H1 (cell line): ENCODE data around the gene POU2AF3. TPM values are rescaled to one million over a fixed set of nuclear protein-coding genes. Genes with fewer than 3 reads are reported as not detected.

Experiments
- CTCF ChIA-PET: fragments of 300-600 bp; sonication (Branson Sonifier 250); formaldehyde crosslinking; loops from one replicate; lab custom pipeline; 2021; ENCODE audit not compliant: partially characterized antibody; lab: Charles Lee
- POLR2A ChIA-PET: fragments of 300-600 bp; sonication (Branson Sonifier 250); formaldehyde crosslinking; loops from one replicate; lab custom pipeline; 2021; ENCODE audit warnings: inconsistent platforms; ENCODE audit not compliant: partially characterized antibody; lab: Charles Lee
- DNase-seq, 2 experiments: peaks; one replicate each; pipeline versions ENCODE4 v3.0.0 to v3.0.0-alpha.2; 2010 to 2022; ENCODE audit warnings: low spot score in 2 of 2, low read depth in 1 of 2, mixed read lengths in 1 of 2
- FAIRE-seq: peaks from 2 replicates; lab custom pipeline; 2011; peaks lifted over from hg19 to GRCh38; lab: Jason Lieb, UNC
- H2AFZ ChIP-seq: 2 replicates; pipeline ENCODE4 v1.8.1; 2012; ENCODE audit warnings: low read length, inconsistent platforms
- H2AK5ac ChIP-seq: 2 replicates; pipeline ENCODE4 v1.6.1; 2013; ENCODE audit warnings: low read depth, low read length
- H2BK120ac ChIP-seq: replicated peaks from 2 replicates; pipeline ENCODE3; 2013; ENCODE audit warnings: low read depth, low read length, inconsistent platforms
- H2BK12ac ChIP-seq: 2 replicates; pipeline ENCODE4 v1.6.1; 2013; ENCODE audit warnings: low read depth, low read length
- H2BK15ac ChIP-seq: 2 replicates; pipeline ENCODE4 v1.6.1; 2013; ENCODE audit warnings: low read length
- H2BK20ac ChIP-seq: 2 replicates; pipeline ENCODE4 v1.6.1; 2013; ENCODE audit warnings: low read length
- H2BK5ac ChIP-seq: 2 replicates; pipeline ENCODE4 v1.6.1; 2013; ENCODE audit warnings: low read depth, low read length
- H3K14ac ChIP-seq: 2 replicates; pipeline ENCODE4 v1.6.1; 2013; ENCODE audit warnings: inconsistent platforms; ENCODE audit not compliant: insufficient read length
- H3K18ac ChIP-seq: 2 replicates; pipeline ENCODE4 v1.6.1; 2013; ENCODE audit warnings: low read length; ENCODE audit errors: extremely low read depth
- H3K23ac ChIP-seq: 2 replicates; pipeline ENCODE4 v1.6.1; 2013; ENCODE audit warnings: inconsistent platforms; ENCODE audit not compliant: insufficient read length
- H3K23me2 ChIP-seq: 2 replicates; pipeline ENCODE4 v1.6.1; 2013; ENCODE audit warnings: low read depth, low read length
- H3K27ac ChIP-seq: 2 replicates; pipeline ENCODE4 v1.6.1; 2011; ENCODE audit warnings: low read depth, low read length, inconsistent platforms
- H3K27me3 ChIP-seq, 4 experiments: replicated peaks in 1 of 4; 1 replicate in 1 of 4; 2 replicates in 3 of 4; pipeline versions ENCODE4 v1.6.1 to v1.8.1; 2011 to 2013; ENCODE audit warnings: low read length in 3 of 4, mild to moderate bottlenecking in 3 of 4, inconsistent platforms in 2 of 4, mixed read lengths in 2 of 4, moderate library complexity in 1 of 4; ENCODE audit not compliant: control insufficient read depth in 3 of 4, insufficient read depth in 3 of 4; ENCODE audit errors: extremely low read depth in 1 of 4
- H3K36me3 ChIP-seq, 4 experiments: 2 replicates each; pipeline versions ENCODE4 v1.6.1 to v1.8.1; 2011 to 2013; ENCODE audit warnings: mild to moderate bottlenecking in 4 of 4, low read length in 3 of 4, moderate library complexity in 2 of 4, control low read depth in 1 of 4, inconsistent platforms in 1 of 4; ENCODE audit not compliant: insufficient read depth in 4 of 4, control insufficient read depth in 2 of 4
- H3K4ac ChIP-seq: replicated peaks from 2 replicates; pipeline ENCODE3; 2013; ENCODE audit warnings: low read length, low read depth, mixed read lengths, inconsistent platforms; ENCODE audit not compliant: insufficient read length
- H3K4me1 ChIP-seq, 4 experiments: replicated peaks in 1 of 4; 1 replicate in 1 of 4; 2 replicates in 3 of 4; pipeline versions ENCODE4 v1.6.1 to v1.8.1; 2011 to 2013; ENCODE audit warnings: low read length in 3 of 4, inconsistent platforms in 2 of 4, mixed read lengths in 1 of 4; ENCODE audit not compliant: insufficient read depth in 4 of 4, control insufficient read depth in 3 of 4
- H3K4me2 ChIP-seq, 2 experiments: 2 replicates each; pipeline versions ENCODE4 v1.6.1 to v1.8.1; 2011 to 2013; ENCODE audit warnings: low read depth in 2 of 2, low read length in 2 of 2, control low read depth in 1 of 2, inconsistent platforms in 1 of 2, mild to moderate bottlenecking in 1 of 2; ENCODE audit not compliant: insufficient read depth in 1 of 2
- H3K4me3 ChIP-seq, 4 experiments: fragments of 200-600, 300-600 bp in 1 of 4; sonication (generic), shearing (Covaris generic), sonication (Bioruptor Twin) in 1 of 4; 2 replicates each; pipeline versions ENCODE4 v1.5.1 to v1.8.1; 2011 to 2016; ENCODE audit warnings: low read length in 4 of 4, low read depth in 3 of 4, control low read depth in 2 of 4, inconsistent platforms in 2 of 4, mild to moderate bottlenecking in 2 of 4, mixed read lengths in 1 of 4, moderate library complexity in 1 of 4; ENCODE audit not compliant: insufficient read depth in 2 of 4; ENCODE audit errors: extremely low read depth in 1 of 4
- H3K56ac ChIP-seq: replicated peaks from 2 replicates; pipeline ENCODE3; 2013; ENCODE audit warnings: low read depth, mild to moderate bottlenecking, mixed read lengths, low read length, inconsistent platforms; ENCODE audit not compliant: insufficient read length
- H3K79me1 ChIP-seq: 2 replicates; pipeline ENCODE4 v1.6.1; 2013; ENCODE audit warnings: low read depth, low read length, control low read depth
- H3K79me2 ChIP-seq, 2 experiments: 2 replicates each; pipeline versions ENCODE4 v1.6.1 to v1.8.1; 2012 to 2013; ENCODE audit warnings: low read length in 2 of 2, mild to moderate bottlenecking in 2 of 2, inconsistent platforms in 1 of 2; ENCODE audit not compliant: insufficient read depth in 2 of 2, control insufficient read depth in 1 of 2
- H3K9ac ChIP-seq, 4 experiments: replicated peaks in 1 of 4; 1 replicate in 1 of 4; 2 replicates in 3 of 4; pipeline versions ENCODE4 v1.6.1 to v1.8.1; 2011 to 2013; ENCODE audit warnings: low read depth in 3 of 4, low read length in 3 of 4, control low read depth in 2 of 4, mild to moderate bottlenecking in 2 of 4, moderate library complexity in 2 of 4, inconsistent platforms in 1 of 4; ENCODE audit errors: extremely low read depth in 1 of 4
- H3K9me3 ChIP-seq, 2 experiments: 2 replicates each; pipeline versions ENCODE4 v1.6.1 to v1.8.1; 2012 to 2013; ENCODE audit warnings: mild to moderate bottlenecking in 2 of 2, moderate library complexity in 2 of 2, control low read depth in 1 of 2, inconsistent platforms in 1 of 2, low read depth in 1 of 2, low read length in 1 of 2, mixed read lengths in 1 of 2; ENCODE audit not compliant: insufficient read depth in 2 of 2
- H4K20me1 ChIP-seq, 2 experiments: replicated peaks in 1 of 2; 2 replicates each; pipeline versions ENCODE3 to v1.8.1; 2011 to 2013; ENCODE audit warnings: inconsistent platforms in 2 of 2, low read length in 2 of 2, mild to moderate bottlenecking in 1 of 2; ENCODE audit not compliant: insufficient read depth in 2 of 2, control insufficient read depth in 1 of 2
- H4K5ac ChIP-seq: 2 replicates; pipeline ENCODE4 v1.6.1; 2013; ENCODE audit warnings: low read length, low read depth, mixed read lengths, inconsistent platforms; ENCODE audit not compliant: insufficient read length
- H4K8ac ChIP-seq: 2 replicates; pipeline ENCODE4 v1.8.0; 2013; ENCODE audit warnings: mild to moderate bottlenecking, moderate library complexity, low read length, inconsistent platforms; ENCODE audit not compliant: insufficient read depth; ENCODE audit errors: extremely low read depth
- H4K91ac ChIP-seq: replicated peaks from 2 replicates; pipeline ENCODE3; 2013; ENCODE audit warnings: low read length, mixed read lengths, inconsistent platforms; ENCODE audit not compliant: insufficient read length
- GTF2F1 ChIP-seq: IDR thresholded peaks from 2 replicates; pipeline ENCODE4 v1.6.1; 2012; ENCODE audit warnings: low read depth, low read length, improper control_type of control experiment, borderline replicate concordance
- MAFK ChIP-seq: IDR thresholded peaks from 2 replicates; pipeline ENCODE4 v1.6.1; 2012; ENCODE audit warnings: low read depth, mild to moderate bottlenecking, improper control_type of control experiment, low read length
- WGBS, 2 experiments: shearing (Covaris generic) in 1 of 2; methylation state at CpG; one replicate each; pipeline versions ENCODE4 v1.1.6 to v1.1.7; 2013 to 2015; ENCODE audit warnings: low lambda C conversion rate in 2 of 2, mixed read lengths in 2 of 2, inconsistent platforms in 1 of 2, low coverage in 1 of 2, missing lambda C conversion rate in 1 of 2; ENCODE audit not compliant: insufficient replicate concordance in 2 of 2, insufficient coverage in 1 of 2, insufficient read length in 1 of 2; ENCODE audit errors: extremely low coverage in 1 of 2, missing lambda C conversion rate in 1 of 2; 5-methylcytosine and 5-hydroxymethylcytosine counted together
- polyA plus RNA-seq, 7 experiments: library from polyadenylated mRNA; depleted of rRNA in 3 of 7; stranded (reverse) in 5 of 7; unstranded in 2 of 7; fragments of >200 nt in 5 of 7; fragments of 200-250 nt in 2 of 7; gene quantifications; 1 replicate in 5 of 7; 2 replicates in 1 of 7; 4 replicates in 1 of 7; pipeline versions ENCODE4 v1.2.1 to v1.2.3, GENCODE V29; 2011 to 2013; ENCODE audit warnings: missing spikeins in 2 of 7, mixed read lengths in 2 of 7
- total RNA-seq: library from RNA; stranded (reverse); fragmentation: NEBNext Ultra II Directional; extraction: Animal tissue kit (Norgen Biotek cat#: 25700); gene quantifications from 2 replicates; pipeline ENCODE4 v1.2.1, GENCODE V29; 2021

The POU2AF3 gene
- total and polyA plus RNA-seq, 2 of the 8 experiments (the other 6 are each of a cell fraction or from before 2014, with no cell fraction given) = 1.2 to 5.7 TPM

DNA sequence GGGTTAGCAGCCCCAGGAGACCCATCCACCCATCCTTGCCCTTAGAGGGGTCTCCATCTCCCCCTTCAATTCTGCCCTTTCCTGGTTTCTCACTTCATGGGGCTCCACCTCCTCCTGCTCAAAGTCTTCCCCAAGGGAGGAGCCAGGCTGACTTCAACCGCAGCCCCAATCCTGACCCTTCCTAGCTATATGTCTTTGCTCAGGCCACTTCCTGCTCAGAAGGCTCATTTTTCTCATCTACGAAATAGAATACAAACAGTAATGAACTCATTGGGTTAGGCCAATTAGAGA is 56.2 kb downstream of the POU2AF3 start:
- Histone ChIP-seq H3K56ac (no peak overlapping the region), H3K36me3 (no peaks in the 10 kb centered on the region), H3K4me2 (no peak overlapping the region), H3K9me3 (no peaks in the 10 kb centered on the region), H2BK15ac (no peak overlapping the region), H2BK20ac (no peak overlapping the region), H2BK5ac (no peak overlapping the region), H3K4ac (no peak overlapping the region), H4K8ac (no peak overlapping the region), H3K27ac (no peak overlapping the region), H3K4me3 (no peak overlapping the region), H2AFZ (no peak overlapping the region), H3K18ac (no peak overlapping the region), H3K9ac (no peak overlapping the region), H4K5ac (no peak overlapping the region), H3K4me1 (no peaks in the 10 kb centered on the region), H2BK12ac (no peak overlapping the region), H2BK120ac (no peak overlapping the region), H3K79me1 (no peaks in the 10 kb centered on the region), H3K23ac (no peak overlapping the region), H3K79me2 (no peaks in the 10 kb centered on the region), H3K14ac (no peak overlapping the region), H3K27me3 (no peaks in the 10 kb centered on the region), H4K20me1 (peaks cover 0 to 4% of the 10 kb centered on the region in 2 experiments), H2AK5ac (no peak overlapping the region), H3K23me2 (peaks cover 4% of the 10 kb centered on the region; the same call in 1 of the 2 replicates), H4K91ac (no peak overlapping the region)
- WGBS, 2 experiments = 90% methylated on average over 2 of the region's 2 CpGs; no CpG with 5 or more reads in 1 of the 2 experiments
- FAIRE-seq (no peak), DNase-seq (no peak)
- ChIA-PET CTCF (interaction anchor here (1.1 to 2.1 kb wide), 3 partner anchors 10 to 75 kb away, joined by 4 to 6 read pairs (median 4); no protein-coding TSS in a partner anchor), POLR2A (no interaction called here)
- TF ChIP-seq GTF2F1 (no peak), MAFK (no peak)
